Mesodermal cell (in vitro differentiated cells): ENCODE measurements around the gene GTPBP1.

Experiments
- H3K27ac ChIP-seq: 2 replicates; pipeline ENCODE4 v1.7.0; 2013; ENCODE audit warnings: mild to moderate bottlenecking, low read depth, low read length, moderate library complexity; ENCODE audit not compliant: severe bottlenecking
- H3K36me3 ChIP-seq: 2 replicates; pipeline ENCODE4 v1.7.1; 2013; ENCODE audit warnings: mild to moderate bottlenecking, low read length, moderate library complexity; ENCODE audit not compliant: control insufficient read depth, insufficient read depth
- H3K4me1 ChIP-seq: one replicate; pipeline ENCODE4 v1.7.1; 2013; ENCODE audit warnings: mild to moderate bottlenecking, low read length; ENCODE audit not compliant: insufficient read depth, control insufficient read depth, poor library complexity, severe bottlenecking
- H3K4me3 ChIP-seq: 2 replicates; pipeline ENCODE4 v1.7.0; 2013; ENCODE audit warnings: low read length, control low read depth, mild to moderate bottlenecking; ENCODE audit not compliant: insufficient read depth, poor library complexity, severe bottlenecking; ENCODE audit errors: extremely low read depth
- H3K9me3 ChIP-seq: 2 replicates; pipeline ENCODE4 v1.7.1; 2013; ENCODE audit warnings: mild to moderate bottlenecking, low read length, moderate library complexity; ENCODE audit not compliant: control insufficient read depth
- WGBS, 2 experiments: methylation state at CpG; one replicate each; pipeline ENCODE4 v1.1.5; 2013; ENCODE audit warnings: missing lambda C conversion rate in 2 of 2; ENCODE audit not compliant: insufficient coverage in 2 of 2; 5-methylcytosine and 5-hydroxymethylcytosine counted together

The GTPBP1 gene

DNA sequence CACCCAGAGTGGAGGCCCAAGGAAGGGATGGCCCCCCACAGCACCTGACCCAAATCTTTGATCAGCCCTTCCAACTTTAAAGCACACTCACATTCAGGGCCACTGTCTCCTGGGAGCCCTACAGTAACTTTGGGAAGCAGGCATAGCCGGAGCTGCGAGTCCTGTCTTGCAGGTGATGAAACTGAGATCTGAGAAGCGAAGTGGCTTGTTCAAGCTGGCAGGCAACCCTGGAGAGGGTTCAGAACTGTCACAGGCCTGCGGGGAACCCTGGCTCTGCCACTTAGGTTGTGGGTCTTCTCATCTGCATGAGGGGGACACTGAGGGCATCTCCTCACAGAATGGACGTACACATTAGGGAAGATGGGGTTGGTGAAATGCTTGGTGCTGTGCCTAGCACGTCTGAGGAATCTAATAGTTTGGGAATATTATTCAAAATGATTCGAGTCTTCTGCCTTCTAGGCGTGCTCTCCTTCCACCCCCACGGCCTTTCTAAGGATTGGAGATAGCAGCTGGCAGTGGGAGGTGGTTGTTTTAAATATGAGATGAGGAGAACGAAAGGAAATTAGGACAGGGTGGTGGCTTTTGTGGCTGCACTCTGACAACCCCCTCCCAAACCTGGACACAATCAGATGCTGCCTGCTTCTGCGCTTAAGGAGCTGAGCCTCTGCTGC lies 68.9 kb downstream of the GTPBP1 start:
- peaks cover under 1% of the 10 kb centered on the region for H3K36me3 ChIP-seq
- no peaks in the 10 kb centered on the region for H3K9me3 ChIP-seq
- H3K27ac ChIP-seq, result no peak overlapping the region
- peaks cover 6% of the 10 kb centered on the region for H3K4me1 ChIP-seq
- WGBS, 2 experiments, result 78 to 90% methylated on average over 8 to 9 of the region's 11 CpGs
- no peak overlapping the region for H3K4me3 ChIP-seq

DNA sequence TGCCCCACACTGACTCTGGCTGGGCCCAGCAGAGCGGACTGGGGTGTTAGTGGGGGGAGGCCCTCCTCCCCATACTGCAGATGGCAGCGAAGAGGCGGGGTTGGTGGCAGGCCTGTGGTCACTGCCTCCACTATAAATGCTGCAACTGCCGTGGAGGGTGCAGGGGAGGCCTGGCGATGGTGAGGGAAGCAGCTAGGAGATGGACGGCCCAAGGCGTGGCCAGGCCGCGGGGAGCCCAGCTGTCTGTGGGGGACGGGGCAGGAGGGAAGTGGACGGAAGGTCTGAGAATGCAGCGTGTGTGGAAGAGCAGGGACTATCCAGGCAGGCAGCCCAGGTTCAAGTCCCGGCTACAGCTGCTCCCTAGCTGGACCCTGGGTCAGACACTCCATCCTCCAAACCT lies 69.9 kb downstream of the GTPBP1 start:
- Histone ChIP-seq H3K27ac (no peak overlapping the region), H3K36me3 (peaks cover 10% of the 10 kb centered on the region)
- 88 to 97% methylated on average over 11 of the region's 13 CpGs for WGBS, 2 experiments

DNA sequence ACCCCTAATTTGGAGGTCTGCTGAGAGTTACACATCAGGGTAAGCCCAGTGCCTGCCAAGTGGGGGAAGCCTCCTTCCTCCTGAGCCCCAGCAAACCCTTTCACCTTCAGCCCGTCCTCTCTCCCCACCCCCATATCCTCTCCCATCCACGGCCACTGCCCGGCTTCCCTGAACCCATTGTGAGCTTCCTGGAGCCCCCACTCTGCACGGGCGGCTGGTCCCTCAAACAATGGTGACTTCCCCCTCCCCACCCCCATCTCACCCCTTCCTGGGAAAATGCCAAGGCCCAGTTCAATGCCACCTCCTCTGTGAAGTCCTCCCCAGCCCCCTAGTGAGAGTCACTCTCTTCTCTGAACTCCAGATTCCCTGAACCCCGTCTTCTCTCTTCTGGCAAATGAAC lies 70.3 kb downstream of the GTPBP1 start:
- Histone ChIP-seq H3K4me3 (no peak overlapping the region), H3K9me3 (no peaks in the 10 kb centered on the region), H3K36me3 (peaks cover 10% of the 10 kb centered on the region), H3K4me1 (peaks cover 6% of the 10 kb centered on the region), H3K27ac (no peak overlapping the region)
- 73 to 77% methylated on average over 4 to 6 of the region's 6 CpGs for WGBS, 2 experiments

More for the DNA sequence above, 69.9 kb downstream of the GTPBP1 start:
- Histone ChIP-seq H3K4me1 (peaks cover 6% of the 10 kb centered on the region), H3K4me3 (no peak overlapping the region), H3K9me3 (no peaks in the 10 kb centered on the region)

DNA sequence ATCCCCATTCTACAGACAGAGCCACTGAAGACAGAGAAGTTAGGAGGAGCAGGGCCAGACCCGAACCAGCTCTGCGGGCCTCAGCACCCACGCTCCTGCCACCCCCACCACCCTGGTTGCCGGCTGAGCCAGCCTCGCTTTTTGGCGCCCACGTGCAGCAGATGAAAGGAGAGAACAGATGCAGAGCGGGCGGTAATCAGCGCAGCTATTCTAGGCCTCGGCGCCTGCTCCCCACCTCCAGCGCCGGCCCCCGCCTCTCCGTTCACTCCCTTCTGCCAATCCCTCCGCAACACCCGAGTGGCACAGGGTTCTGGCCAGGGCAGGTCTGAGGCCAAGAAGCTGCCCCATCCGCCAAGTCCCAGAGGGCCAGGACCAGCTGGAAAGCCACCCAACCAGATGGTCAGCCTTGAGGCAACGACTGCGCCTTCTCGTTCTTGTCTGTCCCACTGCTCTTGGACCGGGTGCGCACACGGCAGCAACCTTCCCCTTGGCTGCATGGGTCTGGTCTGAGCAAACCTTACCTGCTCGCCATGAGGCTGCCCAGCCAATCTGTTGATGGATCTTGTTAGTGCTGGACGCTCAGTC lies 71.4 kb downstream of the GTPBP1 start:
- Histone ChIP-seq H3K27ac (no peak overlapping the region), H3K36me3 (peaks cover 17% of the 10 kb centered on the region), H3K9me3 (no peaks in the 10 kb centered on the region), H3K4me1 (peaks cover 7% of the 10 kb centered on the region), H3K4me3 (no peak overlapping the region)
- 93 to 95% methylated on average over 20 to 26 of the region's 27 CpGs for WGBS, 2 experiments

DNA sequence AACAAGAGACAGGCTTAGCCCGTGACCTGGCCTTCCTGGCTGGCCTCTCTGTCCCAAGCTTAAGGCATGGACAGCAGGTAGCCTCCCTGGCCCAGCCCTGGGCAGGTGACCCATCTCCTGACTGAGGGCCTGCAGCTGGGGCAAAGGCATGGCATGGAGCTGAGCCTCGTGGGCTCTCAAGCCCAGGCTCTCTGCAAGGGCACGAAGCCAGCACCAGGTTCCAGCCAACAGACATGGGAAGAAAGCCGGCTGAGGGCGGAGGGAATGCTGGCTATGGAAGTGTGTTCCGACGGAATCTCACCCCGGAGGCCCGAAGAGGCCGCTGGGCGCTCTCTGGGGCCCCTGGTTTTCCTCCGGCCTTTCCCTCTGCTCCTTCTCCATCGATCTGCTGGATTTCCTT lies 75.3 kb downstream of the GTPBP1 start:
- peaks cover 18% of the 10 kb centered on the region for H3K36me3 ChIP-seq
- 89 to 97% methylated on average over 11 to 12 of the region's 13 CpGs for WGBS, 2 experiments
- no peak overlapping the region for H3K27ac ChIP-seq
- H3K9me3 ChIP-seq, result no peaks in the 10 kb centered on the region
- no peak overlapping the region for H3K4me3 ChIP-seq
- H3K4me1 ChIP-seq, result peaks cover 16% of the 10 kb centered on the region

DNA sequence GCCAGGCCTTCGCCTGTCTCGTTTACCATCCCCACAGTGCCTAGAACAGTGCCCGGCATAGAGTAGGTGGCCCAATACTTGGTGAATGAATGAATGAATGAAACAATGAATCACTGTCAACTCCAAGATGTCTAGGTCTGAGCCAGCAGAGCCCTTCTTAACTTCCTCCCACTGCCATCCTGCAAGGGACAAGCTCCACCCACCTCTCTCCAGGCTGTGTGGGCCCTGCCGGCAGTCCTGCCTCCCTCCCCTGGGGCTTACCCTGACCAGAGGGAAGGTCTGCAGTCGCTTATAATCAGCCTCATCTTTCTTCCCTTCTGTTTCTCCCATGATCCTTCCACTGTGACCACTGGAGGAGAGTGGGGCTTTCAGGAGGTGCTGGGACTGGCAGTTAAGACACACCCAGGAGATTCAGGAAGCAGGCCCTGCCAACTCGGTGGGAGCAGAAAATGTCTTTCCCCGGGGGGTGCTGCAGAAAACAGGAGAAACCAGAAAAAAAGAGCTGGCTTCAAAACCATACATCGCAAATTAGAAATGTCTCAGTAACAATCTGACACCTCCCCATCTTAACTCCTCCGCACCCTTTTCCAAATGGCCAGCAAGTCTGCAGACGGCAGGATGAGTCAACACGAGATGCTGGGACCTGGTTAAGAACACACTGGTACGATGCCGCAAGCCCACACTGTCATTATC lies 76.8 kb downstream of the GTPBP1 start:
- Histone ChIP-seq H3K27ac (no peak overlapping the region), H3K4me3 (no peak overlapping the region), H3K9me3 (no peaks in the 10 kb centered on the region), H3K4me1 (peaks cover 17% of the 10 kb centered on the region), H3K36me3 (peaks cover 18% of the 10 kb centered on the region)
- 75 to 90% methylated on average over 8 to 9 of the region's 13 CpGs for WGBS, 2 experiments
